Tibial nerve (tissue), 3 donors: ENCODE measurements around the gene RPAP3.

Source experiments
- CTCF ChIP-seq, 5 experiments: fragments of 200-600 bp in 3 of 5; fragments of 450-650 bp in 2 of 5; sonication (generic) in 3 of 5; IDR thresholded peaks; one replicate each; pipeline ENCODE4 v1.5.1; 2016 to 2019; ENCODE audit warnings: antibody characterized with exemption in 5 of 5, mild to moderate bottlenecking in 3 of 5, moderate library complexity in 2 of 5
- POLR2A ChIP-seq, 2 donors: fragments of 450-650 bp; IDR thresholded peaks; one replicate each; pipeline ENCODE4 v1.6.1; 2017; ENCODE audit warnings: antibody characterized with exemption in 2 of 2, mild to moderate bottlenecking in 2 of 2, moderate library complexity in 2 of 2

- TF ChIP-seq CTCF (IDR thresholded peaks at IDR 0.05) = no peak
- TF ChIP-seq POLR2A (IDR thresholded peaks at IDR 0.05) = no peak
Measured at GRCh38 chr12:47707905-47708543, 2.2 kb upstream of the RPAP3 start.
